ENCODE data around the gene BRD4. TPM values are rescaled to one million over a fixed set of nuclear protein-coding genes. Genes with fewer than 3 reads are reported as not detected.

The BRD4 gene
- total and polyA plus RNA-seq, 2 donors (not counting 3 experiments of a cell fraction or from before 2014, with no cell fraction given): 14.9 to 125 TPM

DNA sequence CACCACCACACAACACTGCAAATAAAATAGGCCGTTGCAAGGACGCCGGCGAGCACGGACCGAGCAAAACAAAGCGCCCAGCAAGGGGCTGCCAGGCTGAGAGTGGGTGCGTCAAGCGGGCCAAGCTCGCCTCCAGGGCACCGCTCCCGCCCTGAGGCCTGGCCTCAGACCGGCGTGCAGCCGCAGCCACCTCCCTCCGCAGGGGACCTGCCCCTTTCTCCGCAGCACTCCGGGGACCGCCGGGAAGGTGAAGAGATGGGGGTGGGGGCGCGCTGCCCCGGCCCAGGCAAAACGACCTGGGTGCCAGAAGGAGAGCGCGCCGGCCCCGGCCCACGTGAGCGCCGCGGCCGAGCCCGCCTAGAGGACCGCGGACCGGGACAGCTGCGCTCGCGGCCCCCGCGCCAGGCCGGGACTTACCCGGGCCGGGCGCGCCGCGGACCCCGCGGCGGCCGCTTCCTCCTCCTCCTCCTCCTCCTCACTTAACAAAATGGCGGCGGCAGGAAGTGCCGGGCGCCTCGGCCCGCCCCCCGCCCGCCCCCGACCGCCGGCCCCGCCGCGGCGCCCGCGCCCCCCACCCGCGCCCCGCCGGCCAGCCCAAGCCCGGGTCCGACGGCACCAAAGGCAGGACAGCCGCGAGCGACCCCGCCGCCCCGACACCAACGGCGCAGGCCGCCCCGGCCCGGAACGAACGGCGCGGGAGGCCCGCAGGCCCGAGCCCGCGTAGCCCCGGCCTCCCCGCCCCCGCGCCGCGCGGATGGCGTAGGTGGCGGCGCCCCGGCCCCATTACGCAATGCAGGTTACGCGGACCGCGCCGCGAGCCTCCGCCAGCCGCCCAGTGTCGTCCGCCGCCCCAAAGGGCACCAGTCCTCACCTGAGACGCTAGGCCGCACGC lies 674 bp downstream of the BRD4 start:
- Histone ChIP-seq H3K4me1 (ENCODE audit: control insufficient read depth, extremely low read depth, insufficient read depth, low read length) (peaks cover 24% of the 10 kb centered on the region), H3K9me1 (replicated peaks; ENCODE audit: control insufficient read depth, extremely low read depth, insufficient read depth, low read length) (no peaks in the 10 kb centered on the region), H3K27ac (ENCODE audit: insufficient read depth, low read depth, low read length) (peak overlapping the region; percentile 86), H2AFZ (ENCODE audit: low read depth, low read length) (no peak overlapping the region), H3K9ac (replicated peaks; ENCODE audit: extremely low read depth, insufficient read depth, low read length) (peak overlapping the region; percentile 96), H3K4me3 (replicated peaks in 1 of 3; ENCODE audit: insufficient read depth in 1 of 3, low read depth in 1 of 3, low read length in 3 of 3) (peak overlapping the region; percentile 74 to 92 (median 82)), H3K79me2 (ENCODE audit: control insufficient read depth, insufficient read depth, low read length) (peaks cover 60% of the 10 kb centered on the region), H3K27me3 (ENCODE audit: control insufficient read depth in 2 of 2, insufficient read depth in 2 of 2, low read length in 2 of 2) (no peaks in the 10 kb centered on the region), H3K4me2 (ENCODE audit: insufficient read depth, low read length) (peak overlapping the region; percentile 80), H4K20me1 (replicated peaks; ENCODE audit: control insufficient read depth, extremely low read depth, insufficient read depth, low read length) (peaks cover 29% of the 10 kb centered on the region), H3K9me3 (replicated peaks; ENCODE audit: control insufficient read depth, insufficient read depth, low read length) (no peaks in the 10 kb centered on the region), H3K36me3 (ENCODE audit: control insufficient read depth in 2 of 2, extremely low read depth in 1 of 2, insufficient read depth in 2 of 2, low read length in 2 of 2) (no peaks in the 10 kb centered on the region)
- intact Hi-C loops (cut with micrococcal nuclease): loop anchor here (1.0 to 2.0 kb wide), 3 partner anchors 48 to 225 kb away; partner anchors contain the start of gene AKAP8
- DNase-seq (ENCODE audit: low read depth, low spot score) (no peak), FAIRE-seq (no peak)
- dilution Hi-C loops (cut with MboI; ENCODE audit: extremely low pct_ligation_motif_present, low sequenced_read_pairs): no loop called here
- ChIA-PET CTCF (interaction anchor here (1.0 to 1.3 kb wide), 2 partner anchors 80 to 231 kb away, joined by 5 read pairs; no protein-coding TSS in a partner anchor), POLR2A (no interaction called here)
- BruUV-seq (replicated peaks): no TSS peak
- TF ChIP-seq FOS (IDR thresholded peaks at IDR 0.05; ENCODE audit: borderline replicate concordance, insufficient read depth, low read length) (no peak), POLR2AphosphoS5 (IDR thresholded peaks at IDR 0.05; ENCODE audit: insufficient read depth, low read depth, low read length) (no peak), POLR2A (IDR thresholded peaks at IDR 0.05; ENCODE audit: low read depth, low read length) (no peak), MYC (IDR thresholded peaks at IDR 0.05; ENCODE audit: low read depth, low read length) (no peak), GATA2 (IDR thresholded peaks at IDR 0.05; ENCODE audit: insufficient read depth, insufficient read length, low read depth, low read length) (no peak), JUN (IDR thresholded peaks at IDR 0.05; ENCODE audit: borderline replicate concordance, insufficient read depth, insufficient read length, low read depth) (no peak), EZH2 (IDR thresholded peaks at IDR 0.05; ENCODE audit: borderline replicate concordance, low read depth, low read length, severe bottlenecking) (no peak)
- TF ChIP-seq, protein P1, sequence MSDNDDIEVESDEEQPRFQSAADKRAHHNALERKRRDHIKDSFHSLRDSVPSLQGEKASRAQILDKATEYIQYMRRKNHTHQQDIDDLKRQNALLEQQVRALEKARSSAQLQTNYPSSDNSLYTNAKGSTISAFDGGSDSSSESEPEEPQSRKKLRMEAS (IDR thresholded peaks at IDR 0.05; ENCODE audit: insufficient read depth, insufficient read length): no peak
- TF ChIP-seq, protein P2, sequence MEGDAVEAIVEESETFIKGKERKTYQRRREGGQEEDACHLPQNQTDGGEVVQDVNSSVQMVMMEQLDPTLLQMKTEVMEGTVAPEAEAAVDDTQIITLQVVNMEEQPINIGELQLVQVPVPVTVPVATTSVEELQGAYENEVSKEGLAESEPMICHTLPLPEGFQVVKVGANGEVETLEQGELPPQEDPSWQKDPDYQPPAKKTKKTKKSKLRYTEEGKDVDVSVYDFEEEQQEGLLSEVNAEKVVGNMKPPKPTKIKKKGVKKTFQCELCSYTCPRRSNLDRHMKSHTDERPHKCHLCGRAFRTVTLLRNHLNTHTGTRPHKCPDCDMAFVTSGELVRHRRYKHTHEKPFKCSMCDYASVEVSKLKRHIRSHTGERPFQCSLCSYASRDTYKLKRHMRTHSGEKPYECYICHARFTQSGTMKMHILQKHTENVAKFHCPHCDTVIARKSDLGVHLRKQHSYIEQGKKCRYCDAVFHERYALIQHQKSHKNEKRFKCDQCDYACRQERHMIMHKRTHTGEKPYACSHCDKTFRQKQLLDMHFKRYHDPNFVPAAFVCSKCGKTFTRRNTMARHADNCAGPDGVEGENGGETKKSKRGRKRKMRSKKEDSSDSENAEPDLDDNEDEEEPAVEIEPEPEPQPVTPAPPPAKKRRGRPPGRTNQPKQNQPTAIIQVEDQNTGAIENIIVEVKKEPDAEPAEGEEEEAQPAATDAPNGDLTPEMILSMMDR (IDR thresholded peaks at IDR 0.05; ENCODE audit: extremely low read depth in 1 of 2, insufficient read depth in 1 of 2, low read depth in 1 of 2, low read length in 2 of 2): no peak
